GM18505 (cell line): ENCODE results near the gene ELF2.
"Not testable (repeated sequence)": the region's sequence is repeated elsewhere in the genome, so short reads cannot be mapped to it uniquely, and the experiment has no call there.

Source experiments
- ATAC-seq: cut with Tn5 transposase; IDR thresholded peaks from one replicate; pipeline ENCODE4 v1.9.1; 2021; ENCODE audit not compliant: unreplicated experiment
- POLR2A ChIP-seq: IDR thresholded peaks from 4 replicates; pipeline ENCODE4 v1.6.1; 2011; ENCODE audit warnings: borderline replicate concordance; ENCODE audit not compliant: insufficient read depth, insufficient read length; ENCODE audit errors: extremely low read depth

The ELF2 gene

GRCh38 chr4:139108567-139109128, 68.4 kb downstream of the ELF2 start:
- no peak for TF ChIP-seq POLR2A
- no peak for ATAC-seq

GRCh38 chr4:139099366-139099982, 77.5 kb downstream of the ELF2 start:
- peak; percentile 76 for ATAC-seq
- TF ChIP-seq POLR2A: no peak

GRCh38 chr4:139092271-139092670, 84.7 kb downstream of the ELF2 start:
- no peak for TF ChIP-seq POLR2A
- ATAC-seq: no peak

- no peak for TF ChIP-seq POLR2A
- no peak for ATAC-seq
These were observed 91.9 kb downstream of the ELF2 start for GRCh38 chr4:139085141-139085540.

GRCh38 chr4:139084804-139085093, 92.3 kb downstream of the ELF2 start:
- ATAC-seq: no peak
- no peak for TF ChIP-seq POLR2A

- peak; percentile 79 for TF ChIP-seq POLR2A
- ATAC-seq: peak; percentile 63
These were observed 92.8 kb downstream of the ELF2 start for GRCh38 chr4:139083956-139084803.

- ATAC-seq: peak; percentile 26
- TF ChIP-seq POLR2A: peak; percentile 69
These were observed 93.4 kb downstream of the ELF2 start for GRCh38 chr4:139083607-139083955.

GRCh38 chr4:139082750-139083606, 94.0 kb downstream of the ELF2 start:
- ATAC-seq: peak; percentile 76

GRCh38 chr4:139078926-139079325, 98.1 kb downstream of the ELF2 start:
- ATAC-seq: no peak
- no peak for TF ChIP-seq POLR2A

More at GRCh38 chr4:139082750-139083606, 94.0 kb downstream of the ELF2 start:
- TF ChIP-seq POLR2A: peak; percentile 69

- TF ChIP-seq POLR2A: no peak
- no peak for ATAC-seq
These were observed 99.3 kb downstream of the ELF2 start for GRCh38 chr4:139077567-139078355.

GRCh38 chr4:139076016-139076744, 100.8 kb downstream of the ELF2 start:
- TF ChIP-seq POLR2A: no peak
- ATAC-seq: no peak

- no peak for ATAC-seq
These were observed 116.4 kb downstream of the ELF2 start for GRCh38 chr4:139060591-139060990.

GRCh38 chr4:139059026-139059425, 118.0 kb downstream of the ELF2 start:
- not testable (repeated sequence) for ATAC-seq

More at GRCh38 chr4:139060591-139060990, 116.4 kb downstream of the ELF2 start:
- TF ChIP-seq POLR2A: no peak
